BLaER1 treated with 17β-estradiol and CSF1 and Interleukin-3, amounts not matched to agents 10 nM and 100 nM (cell line): ENCODE data around the gene DNM1L.
"Not testable (repeated sequence)": the region's sequence is repeated elsewhere in the genome, so short reads cannot be mapped to it uniquely, and the experiment has no call there.

Experiments used
- H3K27ac ChIP-seq, 11 experiments: shearing (Covaris generic); formaldehyde crosslinking; 2 replicates each; pipeline ENCODE4 v1.8.1; 2022
- H3K27me3 ChIP-seq, 11 experiments: shearing (Covaris generic); formaldehyde crosslinking; 2 replicates each; pipeline ENCODE4 v1.8.1; 2022
- H3K36me3 ChIP-seq, 11 experiments: shearing (Covaris generic); formaldehyde crosslinking; 2 replicates each; pipeline ENCODE4 v1.8.1; 2022
- H3K4me1 ChIP-seq, 10 experiments: shearing (Covaris generic); formaldehyde crosslinking; 2 replicates each; pipeline ENCODE4 v1.8.1; 2022
- H3K4me2 ChIP-seq, 11 experiments: shearing (Covaris generic); formaldehyde crosslinking; 2 replicates each; pipeline ENCODE4 v1.8.1; 2022
- H3K4me3 ChIP-seq, 10 experiments: shearing (Covaris generic); formaldehyde crosslinking; 2 replicates each; pipeline ENCODE4 v1.8.1; 2022
- H3K9ac ChIP-seq, 11 experiments: shearing (Covaris generic); formaldehyde crosslinking; 2 replicates each; pipeline ENCODE4 v1.8.1; 2022
- H3K9me3 ChIP-seq, 11 experiments: shearing (Covaris generic); formaldehyde crosslinking; replicated peaks in 1 of 11; 2 replicates each; pipeline ENCODE4 v1.8.1; 2022
- H4K20me1 ChIP-seq, 11 experiments: shearing (Covaris generic); formaldehyde crosslinking; 2 replicates each; pipeline ENCODE4 v1.8.1; 2022
- Cebpa-rat ChIP-seq, 11 experiments: shearing (Covaris generic); IDR thresholded peaks; 2 replicates each; pipeline ENCODE4 v1.8.1; 2022

DNM1L gene

DNA sequence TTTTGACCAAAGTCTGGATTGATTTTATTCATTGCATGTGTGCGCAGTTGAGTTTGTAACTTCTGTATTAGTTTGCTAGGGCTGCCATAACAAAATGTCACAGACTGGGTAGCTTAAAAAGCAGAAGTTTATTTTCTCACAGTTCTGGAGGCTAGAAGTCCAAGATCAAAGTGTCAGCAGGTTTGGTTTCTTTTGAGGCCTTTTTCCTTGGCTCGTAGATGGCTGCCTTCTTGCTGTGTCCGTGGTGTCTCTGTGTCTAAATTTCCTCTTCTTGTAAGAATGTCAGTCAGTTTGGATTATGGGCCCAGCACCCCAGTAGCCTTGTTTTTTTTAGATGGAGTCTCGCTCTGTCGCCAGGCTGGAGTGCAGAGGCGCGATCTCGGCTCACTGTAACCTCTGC is 11.8 kb downstream of the DNM1L start:
- Histone ChIP-seq H3K27ac (no peak overlapping the region), H3K4me2 (no peak overlapping the region), H3K9me3 (peaks cover 24 to 85% (median 74%) of the 10 kb centered on the region in 11 experiments), H3K36me3 (peaks cover 28 to 99% (median 91%) of the 10 kb centered on the region in 11 experiments), H3K27me3 (no peaks in the 10 kb centered on the region), H3K9ac (no peak overlapping the region), H3K4me3 (no peak overlapping the region), H3K4me1 (no peaks in the 10 kb centered on the region), H4K20me1 (peaks cover 6 to 100% (median 72%) of the 10 kb centered on the region in 11 experiments; a peak in 20 of 22 replicates)
- TF ChIP-seq Cebpa-rat (IDR thresholded peaks at IDR 0.05) = no peak

- H3K36me3 ChIP-seq = peaks cover 20 to 89% (median 78%) of the 10 kb centered on the region in 11 experiments
- H4K20me1 ChIP-seq = peaks cover 0 to 100% (median 72%) of the 10 kb centered on the region in 11 experiments; a peak in 20 of 22 replicates
- H3K4me1 ChIP-seq = no peaks in the 10 kb centered on the region
- H3K4me3 ChIP-seq = no peak overlapping the region
- no peak overlapping the region for H3K9ac ChIP-seq
- H3K27ac ChIP-seq = no peak overlapping the region
- H3K4me2 ChIP-seq = no peak overlapping the region
- no peaks in the 10 kb centered on the region for H3K27me3 ChIP-seq
- no peak for TF ChIP-seq Cebpa-rat (IDR thresholded peaks at IDR 0.05)
- H3K9me3 ChIP-seq = peaks cover 24 to 74% (median 62%) of the 10 kb centered on the region in 11 experiments
These were observed 13.3 kb downstream of the DNM1L start for GRCh38 chr12:32692358-32692757.

DNA sequence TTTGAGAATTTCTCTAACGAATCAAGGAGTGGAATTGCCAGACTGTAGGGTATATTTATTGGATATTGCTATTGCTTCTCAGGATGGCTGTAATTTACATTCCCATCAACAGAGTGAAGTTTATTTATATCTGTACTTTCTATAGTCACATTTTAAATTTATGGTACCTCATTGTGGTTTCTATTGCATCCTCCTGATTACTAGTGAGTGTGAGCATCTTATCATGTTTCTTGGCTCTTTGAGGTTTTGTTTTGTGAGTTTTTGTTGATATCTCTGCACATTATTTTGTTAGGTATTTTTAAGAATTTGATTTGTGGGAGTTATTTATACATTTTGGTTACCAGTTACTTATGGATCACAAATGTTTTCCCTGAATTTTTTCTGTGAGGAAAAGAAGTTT is 13.9 kb downstream of the DNM1L start:
- Histone ChIP-seq H3K9me3 (peaks cover 24 to 67% (median 56%) of the 10 kb centered on the region in 11 experiments), H3K9ac (no peak overlapping the region), H3K27ac (no peak overlapping the region), H3K4me2 (no peak overlapping the region), H3K4me1 (peaks cover 0 to 3% (median 0%) of the 10 kb centered on the region in 10 experiments; a peak in 1 of 20 replicates), H3K27me3 (no peaks in the 10 kb centered on the region), H4K20me1 (peaks cover 3 to 100% (median 73%) of the 10 kb centered on the region in 11 experiments; a peak in 21 of 22 replicates), H3K4me3 (no peak overlapping the region), H3K36me3 (peaks cover 20 to 82% (median 72%) of the 10 kb centered on the region in 11 experiments)
- TF ChIP-seq Cebpa-rat (IDR thresholded peaks at IDR 0.05) = no peak

DNA sequence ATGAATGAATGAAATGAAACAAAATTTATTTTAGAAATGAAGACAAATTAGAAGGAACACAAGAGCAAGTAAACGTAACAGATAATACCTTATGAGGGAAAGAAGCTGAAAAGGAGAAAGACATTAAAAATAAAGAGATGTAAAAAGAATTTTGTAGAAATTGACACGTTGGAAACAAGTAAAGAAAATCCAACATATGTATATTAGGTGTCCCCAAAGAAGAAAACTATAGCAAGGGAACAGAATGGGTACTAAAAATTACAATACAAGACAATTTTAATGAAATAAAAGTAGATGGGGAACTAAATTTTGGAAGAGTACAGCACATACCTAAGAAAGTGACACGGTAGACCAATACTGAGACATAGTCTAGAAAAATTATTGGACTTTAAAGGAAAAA is 16.7 kb downstream of the DNM1L start:
- Histone ChIP-seq H4K20me1 (peaks cover 16 to 100% (median 83%) of the 10 kb centered on the region in 11 experiments; a peak in 21 of 22 replicates), H3K27me3 (no peaks in the 10 kb centered on the region), H3K4me2 (no peak overlapping the region), H3K27ac (no peak overlapping the region), H3K4me3 (no peak overlapping the region), H3K4me1 (peaks cover 0 to 5% (median 0%) of the 10 kb centered on the region in 10 experiments; a peak in 1 of 20 replicates), H3K36me3 (peaks cover 20 to 61% (median 51%) of the 10 kb centered on the region in 11 experiments), H3K9me3 (peaks cover 17 to 52% (median 45%) of the 10 kb centered on the region in 11 experiments), H3K9ac (no peak overlapping the region)
- no peak for TF ChIP-seq Cebpa-rat (IDR thresholded peaks at IDR 0.05)

DNA sequence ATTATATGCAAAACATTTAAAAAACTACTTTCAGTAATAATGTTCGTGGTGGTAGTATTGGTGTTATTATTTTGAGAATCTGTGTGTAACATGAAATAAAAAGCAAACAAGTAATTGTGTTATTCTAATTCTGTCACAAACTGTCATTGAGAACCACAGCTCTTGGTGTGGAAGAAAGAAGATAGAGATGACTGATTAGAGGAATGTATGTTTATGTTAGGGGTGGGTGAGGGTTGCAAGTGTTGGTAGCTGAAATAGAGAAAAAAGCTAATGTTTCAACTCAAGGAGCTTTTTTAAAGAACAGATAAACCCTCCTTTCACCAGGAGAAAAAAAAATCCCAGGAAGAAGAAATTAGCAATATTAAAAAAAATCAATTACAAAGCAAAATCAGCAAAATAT is 18.3 kb downstream of the DNM1L start:
- H3K27ac ChIP-seq = no peak overlapping the region
- peaks cover 30 to 61% (median 47%) of the 10 kb centered on the region in 11 experiments for H3K36me3 ChIP-seq
- peaks cover 17 to 99% (median 78%) of the 10 kb centered on the region in 11 experiments; a peak in 21 of 22 replicates for H4K20me1 ChIP-seq
- no peak overlapping the region for H3K9ac ChIP-seq
- H3K27me3 ChIP-seq = no peaks in the 10 kb centered on the region
- H3K9me3 ChIP-seq = peaks cover 12 to 36% (median 32%) of the 10 kb centered on the region in 11 experiments
- no peak overlapping the region for H3K4me3 ChIP-seq
- TF ChIP-seq Cebpa-rat (IDR thresholded peaks at IDR 0.05) = no peak
- H3K4me1 ChIP-seq = peaks cover 0 to 5% (median 0%) of the 10 kb centered on the region in 10 experiments; a peak in 1 of 20 replicates
- no peak overlapping the region for H3K4me2 ChIP-seq

- H3K27ac ChIP-seq = no peak overlapping the region
These were observed 19.2 kb downstream of the DNM1L start for GRCh38 chr12:32698285-32698684.

DNA sequence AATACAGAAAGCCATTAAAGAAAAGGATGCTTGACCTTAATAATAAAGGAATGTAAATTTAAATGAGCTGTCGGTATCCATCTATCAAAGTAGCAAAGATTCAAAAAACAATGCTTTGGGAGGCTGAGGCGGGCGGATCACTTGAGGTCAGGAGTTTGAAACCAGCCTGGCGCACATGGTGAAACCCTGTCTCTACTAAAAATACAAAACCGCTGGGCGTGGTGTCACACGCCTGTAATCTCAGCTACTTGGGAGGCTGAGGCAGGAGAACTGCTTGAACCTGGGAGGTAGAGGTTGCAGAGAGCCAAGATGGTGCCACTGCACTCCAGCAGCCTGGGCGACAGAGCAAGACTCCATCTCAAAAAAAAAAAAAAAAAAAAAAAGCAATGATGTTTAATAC is 20.3 kb downstream of the DNM1L start:
- Histone ChIP-seq H3K9me3 (peaks cover 11 to 16% (median 13%) of the 10 kb centered on the region in 11 experiments; a peak in 21 of 22 replicates), H3K36me3 (peaks cover 27 to 61% (median 47%) of the 10 kb centered on the region in 11 experiments), H4K20me1 (peaks cover 20 to 97% (median 64%) of the 10 kb centered on the region in 11 experiments; a peak in 21 of 22 replicates)
- not testable (repeated sequence) for H3K4me3 ChIP-seq, H3K4me2 ChIP-seq, H3K9ac ChIP-seq, H3K27ac ChIP-seq, H3K27me3 ChIP-seq, H3K4me1 ChIP-seq

More at GRCh38 chr12:32698285-32698684, 19.2 kb downstream of the DNM1L start:
- peaks cover 12 to 27% (median 24%) of the 10 kb centered on the region in 11 experiments for H3K9me3 ChIP-seq
- peaks cover 34 to 61% (median 51%) of the 10 kb centered on the region in 11 experiments for H3K36me3 ChIP-seq
- no peaks in the 10 kb centered on the region for H3K27me3 ChIP-seq
- H3K4me3 ChIP-seq = no peak overlapping the region
- H3K9ac ChIP-seq = no peak overlapping the region
- H3K4me1 ChIP-seq = peaks cover 0 to 5% (median 0%) of the 10 kb centered on the region in 10 experiments; a peak in 1 of 20 replicates
- no peak overlapping the region for H3K4me2 ChIP-seq
- peaks cover 20 to 99% (median 74%) of the 10 kb centered on the region in 11 experiments; a peak in 21 of 22 replicates for H4K20me1 ChIP-seq
- no peak for TF ChIP-seq Cebpa-rat (IDR thresholded peaks at IDR 0.05)

DNA sequence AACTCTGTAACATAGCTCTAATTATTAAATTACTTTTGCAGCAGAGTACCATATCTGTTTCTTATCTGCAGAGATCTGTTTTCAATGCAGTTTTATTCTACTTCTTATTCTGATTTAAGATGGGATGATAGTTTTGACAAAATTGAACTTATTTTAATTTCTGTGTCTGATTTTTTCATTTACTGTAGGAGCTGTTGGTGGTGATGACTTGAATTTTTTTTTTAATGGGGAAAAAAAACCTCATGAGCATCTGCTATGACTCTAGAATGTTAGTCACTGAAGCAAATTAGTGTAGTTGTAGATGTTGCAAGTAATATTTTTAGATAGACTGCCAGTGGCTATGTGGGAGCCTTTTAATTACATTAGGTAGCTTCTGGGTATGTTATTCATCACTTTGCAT is 23.4 kb downstream of the DNM1L start:
- Histone ChIP-seq H3K27me3 (no peaks in the 10 kb centered on the region), H3K9ac (no peak overlapping the region), H3K36me3 (peaks cover 35 to 72% (median 56%) of the 10 kb centered on the region in 11 experiments), H3K9me3 (no peaks in the 10 kb centered on the region), H3K4me3 (no peak overlapping the region), H3K4me2 (no peak overlapping the region), H3K4me1 (peaks cover 0 to 5% (median 0%) of the 10 kb centered on the region in 10 experiments; a peak in 1 of 20 replicates), H4K20me1 (peaks cover 20 to 91% (median 53%) of the 10 kb centered on the region in 11 experiments; a peak in 21 of 22 replicates), H3K27ac (no peak overlapping the region)
- TF ChIP-seq Cebpa-rat (IDR thresholded peaks at IDR 0.05) = no peak

DNA sequence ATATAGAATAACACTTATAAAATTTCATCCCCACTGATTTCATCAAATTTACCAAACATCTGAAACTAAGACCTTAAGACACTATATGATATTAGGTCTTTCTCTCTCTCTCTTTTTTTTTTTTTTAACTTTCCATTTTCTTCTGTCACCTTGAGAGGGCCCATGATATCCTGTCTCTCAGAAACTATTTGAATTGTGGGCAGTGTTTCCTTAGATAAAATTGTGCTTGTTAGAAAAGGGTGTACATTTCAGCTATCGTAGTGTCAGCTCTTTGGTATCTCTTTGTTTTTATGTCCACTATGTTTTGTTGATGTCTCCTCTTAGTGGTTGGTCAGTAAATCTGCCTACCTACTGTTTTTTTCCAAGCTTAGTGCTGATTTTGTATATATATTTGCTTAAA is 23.8 kb downstream of the DNM1L start:
- no peak for TF ChIP-seq Cebpa-rat (IDR thresholded peaks at IDR 0.05)
- Histone ChIP-seq H3K36me3 (peaks cover 39 to 77% (median 60%) of the 10 kb centered on the region in 11 experiments), H3K9me3 (no peaks in the 10 kb centered on the region), H4K20me1 (peaks cover 19 to 90% (median 54%) of the 10 kb centered on the region in 11 experiments; a peak in 21 of 22 replicates), H3K4me1 (peaks cover 0 to 4% (median 0%) of the 10 kb centered on the region in 10 experiments; a peak in 1 of 20 replicates), H3K27ac (no peak overlapping the region), H3K4me2 (no peak overlapping the region), H3K9ac (no peak overlapping the region), H3K27me3 (no peaks in the 10 kb centered on the region), H3K4me3 (no peak overlapping the region)
